ENCODE measurements around the gene TRAF2. TPM values are rescaled to one million over a fixed set of nuclear protein-coding genes. Genes with fewer than 3 reads are reported as not detected.

TRAF2 gene
- total and polyA plus RNA-seq, 2 of the 8 experiments (the other 6 are each of a cell fraction or from before 2014, with no cell fraction given) = 26.9 to 50.2 TPM

DNA sequence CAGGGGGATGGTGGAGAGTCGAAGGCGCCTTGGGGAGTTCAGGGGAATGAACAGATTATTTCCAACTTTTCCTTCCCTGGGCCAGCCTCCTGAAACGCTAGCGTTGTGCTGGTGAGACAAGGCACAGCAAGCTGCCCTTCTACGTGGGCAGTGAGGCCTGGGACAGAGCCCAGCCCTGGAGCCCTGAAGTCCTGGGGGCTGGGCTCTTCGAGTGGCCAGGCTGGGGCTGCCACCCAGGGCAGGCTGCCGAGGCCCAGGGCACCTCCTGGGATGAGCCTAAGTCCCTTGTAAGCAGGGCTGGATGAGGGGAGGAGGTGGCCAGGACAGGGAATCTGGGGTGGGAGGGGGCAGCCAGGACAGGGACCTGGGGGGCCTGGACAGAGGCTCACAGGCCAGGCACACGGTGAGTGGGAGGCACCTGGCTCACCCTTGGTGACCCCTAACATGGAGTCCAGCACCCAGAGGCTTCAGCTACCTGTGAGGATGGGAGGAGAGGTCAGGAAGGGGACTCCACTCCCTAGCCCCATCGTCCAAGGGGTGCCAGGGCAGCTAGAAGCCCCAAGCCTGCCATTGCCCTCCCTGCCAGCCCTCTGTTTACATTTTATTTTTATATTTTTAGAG is 64.5 kb downstream of the TRAF2 start:
- peak overlapping the region; percentile 42; the same call in 1 of the 2 replicates for H2AK5ac ChIP-seq (ENCODE audit: low read depth, low read length)
- peak overlapping the region; percentile 32 for H4K5ac ChIP-seq (ENCODE audit: insufficient read length, low read depth, low read length)
- peaks cover 3% of the 10 kb centered on the region; the same call in 1 of the 2 replicates for H3K23me2 ChIP-seq (ENCODE audit: low read depth, low read length)
- H3K4ac ChIP-seq (replicated peaks; ENCODE audit: insufficient read length, low read depth, low read length) = no peak overlapping the region
- H3K9me3 ChIP-seq (ENCODE audit: insufficient read depth in 2 of 2, low read depth in 1 of 2, low read length in 1 of 2) = no peaks in the 10 kb centered on the region
- no peak overlapping the region for H3K56ac ChIP-seq (replicated peaks; ENCODE audit: insufficient read length, low read depth, low read length)
- H3K14ac ChIP-seq (ENCODE audit: insufficient read length) = no peak overlapping the region
- H3K4me3 ChIP-seq (ENCODE audit: extremely low read depth in 1 of 4, insufficient read depth in 2 of 4, low read depth in 3 of 4, low read length in 4 of 4) = peak overlapping the region; percentile 36 to 55 (median 49); a peak in 5 of 8 replicates
- H3K27me3 ChIP-seq (replicated peaks in 1 of 4; ENCODE audit: control insufficient read depth in 3 of 4, extremely low read depth in 1 of 4, insufficient read depth in 3 of 4, low read length in 3 of 4) = no peaks in the 10 kb centered on the region
- POLR2A ChIA-PET (ENCODE audit: partially characterized antibody) = interaction anchor here (1.0 to 1.3 kb wide), 3 partner anchors 8 to 42 kb away, joined by 3 to 5 read pairs (median 3); no protein-coding TSS in a partner anchor
- peak overlapping the region; percentile 97 for H3K18ac ChIP-seq (ENCODE audit: extremely low read depth, low read length)
- H3K79me1 ChIP-seq (ENCODE audit: low read depth, low read length) = no peaks in the 10 kb centered on the region
- H3K9ac ChIP-seq (replicated peaks in 1 of 4; ENCODE audit: extremely low read depth in 1 of 4, low read depth in 3 of 4, low read length in 3 of 4) = no peak overlapping the region; a peak in 1 of 7 replicates
- H2AFZ ChIP-seq (ENCODE audit: low read length) = no peak overlapping the region
- peak overlapping the region; percentile 90 for H4K8ac ChIP-seq (ENCODE audit: extremely low read depth, insufficient read depth, low read length)
- peaks cover 0 to 2% of the 10 kb centered on the region in 2 experiments for H4K20me1 ChIP-seq (replicated peaks in 1 of 2; ENCODE audit: control insufficient read depth in 1 of 2, insufficient read depth in 2 of 2, low read length in 2 of 2)
- H3K27ac ChIP-seq (ENCODE audit: low read depth, low read length) = no peak overlapping the region; the same call in 1 of the 2 replicates
- no peak for TF ChIP-seq SIX5 (IDR thresholded peaks at IDR 0.05; ENCODE audit: low read depth, low read length)
- H3K23ac ChIP-seq (ENCODE audit: insufficient read length) = no peak overlapping the region
- no peaks in the 10 kb centered on the region for H3K79me2 ChIP-seq (ENCODE audit: control insufficient read depth in 1 of 2, insufficient read depth in 2 of 2, low read length in 2 of 2)
- H3K4me2 ChIP-seq (ENCODE audit: insufficient read depth in 1 of 2, low read depth in 2 of 2, low read length in 2 of 2) = peak overlapping the region; percentile 35 to 86
- H4K91ac ChIP-seq (replicated peaks; ENCODE audit: insufficient read length, low read length) = peak overlapping the region; percentile 73
- 0 out of 2 replicates have a peak overlapping the region, but pooled peaks have one; percentile 67 for H2BK15ac ChIP-seq (ENCODE audit: low read length)
- H2BK20ac ChIP-seq (ENCODE audit: low read length) = no peak overlapping the region
- peak overlapping the region; percentile 71; the same call in 1 of the 2 replicates for H2BK12ac ChIP-seq (ENCODE audit: low read depth, low read length)
- no peak for DNase-seq (ENCODE audit: low read depth in 1 of 2, low spot score in 2 of 2)
- no peak for FAIRE-seq
- WGBS, 2 experiments (ENCODE audit: extremely low coverage in 1 of 2, insufficient coverage in 1 of 2, insufficient read length in 1 of 2, insufficient replicate concordance in 2 of 2, low coverage in 1 of 2, low lambda C conversion rate in 2 of 2, missing lambda C conversion rate in 1 of 2) = 66% methylated on average over 7 of the region's 9 CpGs; no CpG with 5 or more reads in 1 of the 2 experiments
- H2BK120ac ChIP-seq (replicated peaks; ENCODE audit: low read depth, low read length) = no peak overlapping the region
- CTCF ChIA-PET (ENCODE audit: partially characterized antibody) = interaction anchor here (0.6 to 5.2 kb wide), 4 partner anchors 25 to 119 kb away, joined by 3 to 21 read pairs (median 11); partner anchors contain the start of gene SAPCD2
- no peaks in the 10 kb centered on the region for H3K36me3 ChIP-seq (ENCODE audit: control insufficient read depth in 2 of 4, insufficient read depth in 4 of 4, low read length in 3 of 4)
- H2BK5ac ChIP-seq (ENCODE audit: low read depth, low read length) = 0 out of 2 replicates have a peak overlapping the region, but pooled peaks have one; percentile 86
- peaks cover 0 to 14% (median 10%) of the 10 kb centered on the region in 4 experiments; a peak in 5 of 7 replicates for H3K4me1 ChIP-seq (replicated peaks in 1 of 4; ENCODE audit: control insufficient read depth in 3 of 4, insufficient read depth in 4 of 4, low read length in 3 of 4)

Measured in H1 (cell line).